PC-3 (cell line): ENCODE data around the gene PI4KA. TPM values are rescaled to one million over a fixed set of nuclear protein-coding genes. Genes with fewer than 3 reads are reported as not detected.
A peak's percentile ranks its signal among the peaks of the same experiment; 100 is the strongest.

Experiments
- ATAC-seq: fragments of 200-7000 bp; cut with Tn5 transposase; 2 replicates; pipeline ENCODE4 v1.9.1; 2020; ENCODE audit warnings: mild to moderate bottlenecking, moderate library complexity
- BruUV-seq: library from RNA; stranded (reverse); fragments of 400-500 nt; replicated peaks from 2 replicates; lab custom pipeline; 2021; lab: Mats Ljungman, UMichigan
- CTCF ChIA-PET: fragments of 300-600 bp; sonication (Branson Sonifier 250); formaldehyde crosslinking; loops from one replicate; lab custom pipeline; 2022; ENCODE audit warnings: antibody characterized with exemption; lab: Charles Lee
- POLR2A ChIA-PET: fragments of 300-600 bp; sonication (Branson Sonifier 250); formaldehyde crosslinking; loops from one replicate; lab custom pipeline; 2022; ENCODE audit warnings: antibody characterized with exemption; ENCODE audit not compliant: unreplicated experiment; lab: Charles Lee
- DNase-seq: peaks from one replicate; pipeline ENCODE4 v3.0.0-alpha.2; 2015
- H2AFZ ChIP-seq: fragments of 300-600 bp; sonication (generic); 2 replicates; pipeline ENCODE4 v1.6.0; 2016; ENCODE audit warnings: antibody characterized with exemption, low read length
- H3F3A ChIP-seq: fragments of 300-600 bp; sonication (generic); one replicate; pipeline ENCODE4 v1.6.0; 2017; ENCODE audit warnings: antibody characterized with exemption, low read length, control low read depth, mild to moderate bottlenecking; ENCODE audit not compliant: unreplicated experiment
- H3K27ac ChIP-seq: fragments of 300-600 bp; sonication (generic); 2 replicates; pipeline ENCODE4 v1.5.1; 2016; ENCODE audit warnings: mild to moderate bottlenecking, low read length
- H3K27me3 ChIP-seq: fragments of 300-600 bp; sonication (generic); 2 replicates; pipeline ENCODE4 v1.6.1; 2016; ENCODE audit warnings: low read length, mixed read lengths
- H3K36me3 ChIP-seq: fragments of 300-600 bp; sonication (generic); 2 replicates; pipeline ENCODE4 v1.6.1; 2016; ENCODE audit warnings: low read depth, mixed run types, low read length, mixed read lengths
- H3K4me1 ChIP-seq: fragments of 300-600 bp; sonication (generic); 2 replicates; pipeline ENCODE4 v1.5.1; 2016; ENCODE audit warnings: low read length; ENCODE audit not compliant: insufficient read depth
- H3K4me2 ChIP-seq: fragments of 300-600 bp; sonication (generic); 2 replicates; pipeline ENCODE4 v1.6.0; 2016; ENCODE audit warnings: low read length
- H3K4me3 ChIP-seq: fragments of 300-600 bp; sonication (generic); 2 replicates; pipeline ENCODE4 v1.5.1; 2016; ENCODE audit warnings: mild to moderate bottlenecking, low read length, mixed read lengths
- H3K79me2 ChIP-seq: fragments of 300-600 bp; sonication (generic); 2 replicates; pipeline ENCODE4 v1.6.1; 2017; ENCODE audit warnings: low read length, mixed read lengths
- H3K9ac ChIP-seq: fragments of 300-600 bp; sonication (generic); 2 replicates; pipeline ENCODE4 v1.6.0; 2016; ENCODE audit warnings: mild to moderate bottlenecking, low read length
- H3K9me2 ChIP-seq: fragments of 300-600 bp; sonication (generic); replicated peaks from 2 replicates; pipeline ENCODE4 v1.6.1; 2016; ENCODE audit warnings: mixed run types, low read length, mixed read lengths
- H3K9me3 ChIP-seq: fragments of 300-600 bp; sonication (generic); 2 replicates; pipeline ENCODE4 v1.6.1; 2016; ENCODE audit warnings: low read length, mixed read lengths
- H4K20me1 ChIP-seq: fragments of 300-600 bp; sonication (generic); 2 replicates; pipeline ENCODE4 v1.6.1; 2016; ENCODE audit warnings: low read length, mixed read lengths
- EZH2 ChIP-seq: fragments of 300-600 bp; sonication (generic); IDR thresholded peaks from one replicate; pipeline ENCODE4 v1.6.1; 2017; ENCODE audit warnings: antibody characterized with exemption, mild to moderate bottlenecking, low read length; ENCODE audit not compliant: unreplicated experiment
- EZH2phosphoT487 ChIP-seq: fragments of 300-600 bp; sonication (generic); IDR thresholded peaks from 2 replicates; pipeline ENCODE4 v1.6.1; 2018; ENCODE audit warnings: mild to moderate bottlenecking, antibody characterized with exemption, low read length, borderline replicate concordance
- intact Hi-C: fragments of 100-400 bp; cut with micrococcal nuclease; formaldehyde crosslinking; loops from 2 replicates; pipeline ENCODE4 v1.9.0; 2023
- total RNA-seq: library from RNA; depleted of rRNA; stranded (reverse); fragments of >200 nt; gene quantifications from 2 replicates; pipeline ENCODE4 v1.2.3, GENCODE V29; 2014
- TF ChIP-seq, protein P1 (sequence below): fragments of 300-600 bp; sonication (generic); conservative IDR thresholded peaks from 2 replicates; pipeline ENCODE4 v1.5.1; 2017; ENCODE audit warnings: antibody characterized with exemption, low read depth, mild to moderate bottlenecking, low read length

Gene PI4KA
- total RNA-seq, 1 experiment from 2014 or later: 39.7 TPM

DNA sequence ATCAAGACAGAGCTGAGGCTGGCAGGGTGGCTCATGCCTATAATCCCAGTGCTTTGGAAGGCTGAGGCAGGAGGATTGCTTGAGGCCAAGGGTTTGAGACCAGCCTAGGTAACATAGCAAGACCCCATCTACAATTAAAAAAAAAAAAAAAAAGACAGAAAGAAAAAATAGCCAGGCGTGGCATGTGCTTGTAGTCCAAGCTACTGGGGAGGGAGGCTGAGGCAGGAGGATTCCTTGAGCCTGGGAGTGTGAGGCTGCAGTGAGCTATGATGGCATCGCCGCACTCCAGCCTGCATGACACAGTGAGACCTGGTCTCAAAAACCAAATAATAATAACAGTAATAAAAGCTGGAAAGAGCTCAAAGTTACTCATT lies 75.3 kb downstream of the PI4KA start:
- no peak for TF ChIP-seq EZH2phosphoT487
- TF ChIP-seq, protein P1, sequence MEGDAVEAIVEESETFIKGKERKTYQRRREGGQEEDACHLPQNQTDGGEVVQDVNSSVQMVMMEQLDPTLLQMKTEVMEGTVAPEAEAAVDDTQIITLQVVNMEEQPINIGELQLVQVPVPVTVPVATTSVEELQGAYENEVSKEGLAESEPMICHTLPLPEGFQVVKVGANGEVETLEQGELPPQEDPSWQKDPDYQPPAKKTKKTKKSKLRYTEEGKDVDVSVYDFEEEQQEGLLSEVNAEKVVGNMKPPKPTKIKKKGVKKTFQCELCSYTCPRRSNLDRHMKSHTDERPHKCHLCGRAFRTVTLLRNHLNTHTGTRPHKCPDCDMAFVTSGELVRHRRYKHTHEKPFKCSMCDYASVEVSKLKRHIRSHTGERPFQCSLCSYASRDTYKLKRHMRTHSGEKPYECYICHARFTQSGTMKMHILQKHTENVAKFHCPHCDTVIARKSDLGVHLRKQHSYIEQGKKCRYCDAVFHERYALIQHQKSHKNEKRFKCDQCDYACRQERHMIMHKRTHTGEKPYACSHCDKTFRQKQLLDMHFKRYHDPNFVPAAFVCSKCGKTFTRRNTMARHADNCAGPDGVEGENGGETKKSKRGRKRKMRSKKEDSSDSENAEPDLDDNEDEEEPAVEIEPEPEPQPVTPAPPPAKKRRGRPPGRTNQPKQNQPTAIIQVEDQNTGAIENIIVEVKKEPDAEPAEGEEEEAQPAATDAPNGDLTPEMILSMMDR: no peak
- no peak for TF ChIP-seq EZH2
- no peak overlapping the region for H3K4me2 ChIP-seq
- H3K9me2 ChIP-seq: no peaks in the 10 kb centered on the region
- no peaks in the 10 kb centered on the region for H3K36me3 ChIP-seq
- H3K9ac ChIP-seq: peak overlapping the region; percentile 21
- no peak overlapping the region for H3K4me3 ChIP-seq
- BruUV-seq: no TSS peak
- H2AFZ ChIP-seq: no peak overlapping the region
- ATAC-seq (no peak), DNase-seq (no peak)
- ChIA-PET POLR2A (no interaction called here), CTCF (interaction anchor here (0.5 kb wide), 1 partner anchor 868 kb away, joined by 3 read pairs; no protein-coding TSS in a partner anchor)
- no peaks in the 10 kb centered on the region for H3K27me3 ChIP-seq
- peaks cover 9% of the 10 kb centered on the region for H3F3A ChIP-seq
- no peaks in the 10 kb centered on the region for H3K79me2 ChIP-seq
- H3K4me1 ChIP-seq: peaks cover 59% of the 10 kb centered on the region
- no peaks in the 10 kb centered on the region for H4K20me1 ChIP-seq
- H3K9me3 ChIP-seq: no peaks in the 10 kb centered on the region
- peak overlapping the region; percentile 95 for H3K27ac ChIP-seq
- intact Hi-C loops: no loop called here

DNA sequence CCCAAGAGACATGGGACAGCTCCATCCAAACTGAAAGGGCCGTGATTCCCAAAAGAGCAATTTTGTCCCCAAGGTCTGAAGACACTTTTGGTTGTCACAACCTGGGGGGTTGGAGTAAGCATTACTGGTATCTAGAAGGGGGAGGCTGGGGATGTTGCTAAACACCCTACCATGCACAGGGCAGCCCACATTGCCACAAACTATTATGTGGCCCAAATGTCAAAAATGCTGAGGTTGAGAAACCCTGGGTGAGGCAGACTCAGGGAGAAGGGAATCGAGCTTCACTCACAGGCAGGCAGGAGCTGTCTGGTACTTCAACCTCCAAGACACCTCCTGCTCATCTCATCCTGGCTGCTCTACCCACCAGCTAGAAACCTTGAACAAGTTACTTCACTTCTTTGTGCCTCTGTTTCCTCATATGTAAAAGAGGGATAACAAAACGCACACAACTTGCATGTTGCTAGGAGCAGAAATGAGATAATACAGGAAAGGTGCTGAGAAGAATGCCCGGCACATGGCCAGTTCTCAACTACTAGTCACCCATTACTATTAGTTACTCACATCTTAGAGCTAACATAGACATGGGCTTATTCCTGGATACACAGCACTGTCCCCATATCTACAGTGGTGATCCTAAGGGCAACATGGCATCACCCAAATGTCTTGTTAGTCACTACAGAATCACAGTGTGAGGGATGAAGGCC lies 75.9 kb downstream of the PI4KA start:
- H4K20me1 ChIP-seq: no peaks in the 10 kb centered on the region
- no TSS peak for BruUV-seq
- no peak overlapping the region for H3K4me3 ChIP-seq
- no peak overlapping the region for H3K4me2 ChIP-seq
- no peak for TF ChIP-seq EZH2
- TF ChIP-seq, protein P1: no peak
- no peak for TF ChIP-seq EZH2phosphoT487
- no peaks in the 10 kb centered on the region for H3K36me3 ChIP-seq
- H3F3A ChIP-seq: peaks cover 9% of the 10 kb centered on the region
- peak overlapping the region; percentile 21 for H3K9ac ChIP-seq
- H2AFZ ChIP-seq: no peak overlapping the region
- H3K27ac ChIP-seq: peak overlapping the region; percentile 95
- no peaks in the 10 kb centered on the region for H3K9me3 ChIP-seq
- H3K9me2 ChIP-seq: no peaks in the 10 kb centered on the region
- no peaks in the 10 kb centered on the region for H3K27me3 ChIP-seq
- peaks cover 64% of the 10 kb centered on the region for H3K4me1 ChIP-seq
- intact Hi-C loops: no loop called here
- ChIA-PET CTCF (interaction anchor here (0.5 kb wide), 1 partner anchor 869 kb away, joined by 3 read pairs; no protein-coding TSS in a partner anchor), POLR2A (no interaction called here)
- DNase-seq: peak; percentile 42
- H3K79me2 ChIP-seq: no peaks in the 10 kb centered on the region
- peak; percentile 7; the same call in 1 of the 2 replicates for ATAC-seq

DNA sequence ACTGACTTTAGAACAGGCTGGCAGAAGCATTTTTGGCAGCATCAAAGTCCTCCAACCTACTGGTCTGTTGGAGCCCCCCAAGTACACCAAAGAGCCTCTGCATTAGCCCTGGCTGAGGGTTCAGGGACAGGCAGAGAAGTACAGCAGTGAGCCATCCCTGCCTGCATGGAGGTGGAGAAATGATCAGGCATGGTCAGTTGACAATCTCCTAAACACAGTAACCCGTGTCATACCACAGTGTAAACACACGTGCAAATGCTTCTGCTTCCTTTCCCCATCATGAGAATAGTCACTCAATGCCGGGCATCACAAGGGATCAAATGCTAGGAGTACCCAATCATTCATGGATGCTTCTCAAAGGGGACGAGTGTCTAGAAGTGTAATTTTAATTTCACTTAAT lies 76.5 kb downstream of the PI4KA start:
- H3K9me3 ChIP-seq: no peaks in the 10 kb centered on the region
- no peak overlapping the region for H2AFZ ChIP-seq
- TF ChIP-seq, protein P1: no peak
- no peak for TF ChIP-seq EZH2
- TF ChIP-seq EZH2phosphoT487: no peak
- POLR2A ChIA-PET: no interaction called here
- H4K20me1 ChIP-seq: no peaks in the 10 kb centered on the region
- peak overlapping the region; percentile 95 for H3K27ac ChIP-seq
- intact Hi-C loops: no loop called here
- CTCF ChIA-PET: no interaction called here
- no peak overlapping the region for H3K4me3 ChIP-seq
- peaks cover 9% of the 10 kb centered on the region for H3F3A ChIP-seq
- no peaks in the 10 kb centered on the region for H3K9me2 ChIP-seq
- H3K36me3 ChIP-seq: no peaks in the 10 kb centered on the region
- ATAC-seq (no peak), DNase-seq (no peak)
- no peaks in the 10 kb centered on the region for H3K79me2 ChIP-seq
- no peak overlapping the region; the same call in 1 of the 2 replicates for H3K9ac ChIP-seq
- H3K4me1 ChIP-seq: peaks cover 68% of the 10 kb centered on the region
- no peaks in the 10 kb centered on the region for H3K27me3 ChIP-seq
- H3K4me2 ChIP-seq: peak overlapping the region; percentile 72; the same call in 1 of the 2 replicates
- BruUV-seq: no TSS peak
